NCI-H69 (cell line): ENCODE data around the gene SLC16A14.
"Not testable (repeated sequence)": the region's sequence is repeated elsewhere in the genome, so short reads cannot be mapped to it uniquely, and the experiment has no call there.

Experiments
- DNase-seq: peaks from one replicate; lab custom pipeline; 2025; lab: John Stamatoyannopoulos, UW

The SLC16A14 gene, protein sequence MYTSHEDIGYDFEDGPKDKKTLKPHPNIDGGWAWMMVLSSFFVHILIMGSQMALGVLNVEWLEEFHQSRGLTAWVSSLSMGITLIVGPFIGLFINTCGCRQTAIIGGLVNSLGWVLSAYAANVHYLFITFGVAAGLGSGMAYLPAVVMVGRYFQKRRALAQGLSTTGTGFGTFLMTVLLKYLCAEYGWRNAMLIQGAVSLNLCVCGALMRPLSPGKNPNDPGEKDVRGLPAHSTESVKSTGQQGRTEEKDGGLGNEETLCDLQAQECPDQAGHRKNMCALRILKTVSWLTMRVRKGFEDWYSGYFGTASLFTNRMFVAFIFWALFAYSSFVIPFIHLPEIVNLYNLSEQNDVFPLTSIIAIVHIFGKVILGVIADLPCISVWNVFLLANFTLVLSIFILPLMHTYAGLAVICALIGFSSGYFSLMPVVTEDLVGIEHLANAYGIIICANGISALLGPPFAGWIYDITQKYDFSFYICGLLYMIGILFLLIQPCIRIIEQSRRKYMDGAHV

DNA sequence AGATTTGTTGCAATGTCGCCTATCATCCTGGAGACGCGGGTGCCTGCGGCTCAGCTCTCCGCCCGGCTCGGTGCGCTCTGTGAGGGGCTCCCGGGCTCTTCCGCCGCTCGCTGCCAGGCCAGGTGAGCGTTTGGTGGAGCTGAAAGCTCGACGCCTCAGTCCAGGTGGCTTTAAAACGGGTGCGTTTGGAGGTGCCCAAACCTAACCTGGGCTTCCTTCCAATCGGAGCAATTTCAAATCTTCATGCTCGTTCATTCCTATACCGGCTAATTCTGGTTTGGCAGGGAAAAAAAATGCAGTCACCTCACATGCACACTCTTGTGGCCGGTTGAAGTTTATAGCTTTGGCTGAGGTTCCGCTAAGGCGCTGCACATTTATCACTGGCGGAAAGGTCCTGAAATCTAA, at the start of gene SLC16A14:
SLC16A14 (minus strand) TSS at position 274 of the 405 bp plus-strand sequence. CDS start 9,572 bp downstream, outside the sequence.
- DNase-seq, result peak; percentile 72

DNA sequence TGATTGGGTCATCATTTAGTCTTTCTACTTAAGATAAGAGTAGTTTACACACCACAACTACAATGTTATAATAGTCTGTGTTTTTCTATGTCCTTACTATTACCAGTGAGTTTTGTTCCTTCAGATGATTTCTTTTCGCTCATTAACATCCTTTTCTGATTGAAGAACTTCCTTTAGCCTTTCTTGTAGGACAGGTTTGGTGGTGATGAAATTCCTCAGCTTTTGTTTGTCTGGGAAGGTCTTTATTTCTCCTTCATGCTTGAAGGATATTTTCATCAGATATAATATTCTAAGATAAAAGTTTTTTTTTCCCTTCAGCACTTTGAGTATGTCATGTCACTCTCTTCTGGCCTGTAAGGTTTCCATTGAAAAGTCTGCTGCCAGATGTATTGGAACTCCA, 38.0 kb upstream of the SLC16A14 start:
- DNase-seq, result no peak

DNA sequence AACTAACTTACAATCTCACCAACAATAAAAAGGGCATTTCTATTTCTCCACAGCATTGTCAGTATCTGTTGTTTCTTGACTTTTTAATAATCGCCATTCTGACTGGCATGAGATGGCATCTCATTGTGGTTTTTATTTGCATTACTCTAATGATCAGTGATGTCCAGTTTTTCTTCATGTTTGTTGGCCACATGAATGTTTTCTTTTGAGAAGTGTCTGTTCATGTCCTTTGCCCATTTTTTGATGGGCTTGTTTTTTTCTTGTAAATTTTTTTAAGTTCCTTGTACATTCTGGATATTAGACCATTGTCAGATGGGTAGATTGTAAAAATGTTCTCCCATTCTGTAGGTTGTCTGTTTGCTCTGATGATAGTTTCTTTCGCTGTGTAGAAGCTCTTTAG, 33.2 kb upstream of the SLC16A14 start:
- DNase-seq, result not testable (repeated sequence)

DNA sequence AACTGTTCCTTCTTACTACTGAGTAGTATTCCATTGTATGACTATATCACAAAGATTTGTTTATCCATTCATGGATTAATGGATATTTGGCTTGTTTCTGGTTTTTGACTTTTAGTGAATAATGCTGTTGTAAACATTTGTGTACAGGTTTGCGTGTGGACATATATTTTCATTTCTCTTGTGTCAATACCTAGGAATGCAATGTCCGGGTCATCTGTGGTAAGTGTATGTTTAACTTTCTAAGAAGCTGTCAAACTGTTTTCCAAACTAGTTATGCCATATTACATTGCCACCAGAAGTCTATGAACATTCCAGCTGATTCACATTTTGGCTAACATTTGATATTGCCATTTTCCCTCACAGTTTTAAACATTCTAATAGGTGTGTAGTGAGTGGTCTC, 29.1 kb upstream of the SLC16A14 start:
- no peak for DNase-seq

DNA sequence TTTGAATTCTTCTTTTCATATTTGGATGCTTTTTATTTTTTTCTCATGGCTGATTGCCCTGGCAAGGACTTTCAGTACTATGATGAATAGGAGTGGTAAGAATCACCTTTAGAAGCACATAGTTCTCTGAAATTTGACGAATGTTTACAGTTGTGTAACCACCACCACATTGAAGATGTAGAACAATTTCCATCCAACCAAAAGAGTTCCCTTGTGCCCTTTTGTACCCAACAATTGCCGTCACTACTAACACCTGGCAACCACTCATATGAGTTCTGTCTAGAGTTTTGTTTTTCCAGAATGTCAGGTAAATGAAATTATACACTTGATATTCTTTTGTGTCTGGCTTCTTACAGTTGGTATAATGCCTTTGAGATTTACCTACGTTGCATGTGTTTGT, 28.7 kb upstream of the SLC16A14 start:
- no peak for DNase-seq

DNA sequence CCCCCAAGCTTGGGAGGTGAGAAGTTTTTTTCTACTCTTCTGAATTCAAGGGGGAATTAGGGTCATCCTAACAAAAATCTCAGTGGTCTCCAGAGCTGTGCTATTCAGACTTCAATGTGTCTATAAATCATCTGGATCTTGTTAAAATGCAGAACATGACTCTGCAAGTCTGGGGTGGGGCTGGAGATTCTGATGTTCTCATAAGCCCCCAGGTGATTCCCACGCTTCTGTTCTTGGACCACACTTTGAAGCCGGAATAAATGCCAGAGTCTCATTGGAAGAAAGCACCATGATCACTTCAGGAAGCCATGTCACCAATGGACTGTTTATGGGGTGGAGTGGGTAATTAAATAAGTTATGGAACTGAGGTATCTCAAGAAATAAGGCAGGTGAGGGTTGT, 22.2 kb upstream of the SLC16A14 start:
- no peak for DNase-seq

DNA sequence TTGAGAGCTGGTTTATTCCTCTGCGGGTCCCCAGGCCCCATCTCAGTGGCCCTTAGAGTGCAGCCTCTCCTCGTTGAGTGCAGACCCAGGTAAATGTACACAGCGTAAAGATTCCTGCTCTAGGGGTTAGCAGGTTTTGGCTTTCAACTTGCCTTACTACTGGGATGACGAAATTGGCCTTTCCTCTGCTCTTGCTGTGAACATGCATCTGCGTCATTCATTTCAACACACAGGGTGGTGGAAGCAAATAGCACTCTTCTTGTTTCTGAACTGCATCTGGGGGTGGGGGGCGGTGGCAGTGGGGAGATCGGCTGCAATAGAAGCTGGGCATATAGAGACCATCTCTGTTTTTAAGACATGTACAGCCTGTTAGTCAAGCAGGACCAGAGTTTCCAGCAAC, 16.5 kb upstream of the SLC16A14 start:
- peak; percentile 28 for DNase-seq

DNA sequence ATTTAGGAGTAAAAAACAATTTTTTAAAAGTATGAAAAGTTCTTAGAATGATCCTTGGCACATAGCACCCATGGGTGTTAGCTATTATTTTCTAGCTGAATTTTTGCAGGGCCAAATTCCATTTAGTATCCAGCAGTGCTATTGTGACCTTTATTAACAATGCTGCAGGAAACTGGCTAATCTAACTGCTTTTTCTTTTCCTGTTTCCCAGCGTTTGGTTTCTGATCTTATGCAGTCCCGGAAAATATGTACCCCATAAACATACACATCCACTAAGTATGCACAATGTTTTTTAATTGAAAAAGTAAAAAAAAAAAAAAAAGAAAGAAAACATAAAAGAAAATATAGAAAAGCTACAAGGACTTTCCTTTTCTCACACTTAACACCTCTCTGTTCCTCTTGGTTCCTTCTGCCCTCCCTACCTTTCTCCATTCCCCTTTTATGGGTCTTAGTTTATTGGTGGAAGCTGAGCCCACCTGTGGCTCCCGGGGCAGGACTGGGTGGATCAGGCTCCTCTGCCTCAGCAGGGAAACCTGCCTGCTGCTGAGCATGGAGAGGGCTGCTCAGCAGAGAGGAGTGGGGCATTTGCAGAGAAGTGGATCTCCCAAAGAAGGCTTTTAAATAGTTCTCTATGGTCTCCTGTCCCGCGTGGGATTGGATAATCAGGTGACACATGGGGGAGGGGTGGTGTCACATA, 9.3 kb upstream of the SLC16A14 start:
- peak; percentile 42 for DNase-seq

DNA sequence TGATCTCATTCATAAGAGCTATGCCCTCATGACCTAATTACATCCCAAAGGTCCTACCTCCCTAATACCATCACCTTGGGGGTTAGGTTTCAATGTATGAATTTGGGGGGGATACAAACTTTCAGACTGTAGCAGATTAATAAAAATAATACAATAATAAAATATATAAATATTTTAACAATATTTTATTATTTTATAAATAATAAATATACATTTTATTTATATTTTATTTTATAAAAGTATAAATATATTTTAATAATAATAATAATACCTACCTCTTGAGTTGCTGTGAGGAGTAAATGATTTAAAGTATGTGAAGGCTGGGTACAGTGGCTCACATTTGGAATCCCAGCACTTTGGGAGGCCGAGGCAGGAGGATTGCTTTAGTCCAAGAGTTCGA, 8.1 kb upstream of the SLC16A14 start:
- no peak for DNase-seq

DNA sequence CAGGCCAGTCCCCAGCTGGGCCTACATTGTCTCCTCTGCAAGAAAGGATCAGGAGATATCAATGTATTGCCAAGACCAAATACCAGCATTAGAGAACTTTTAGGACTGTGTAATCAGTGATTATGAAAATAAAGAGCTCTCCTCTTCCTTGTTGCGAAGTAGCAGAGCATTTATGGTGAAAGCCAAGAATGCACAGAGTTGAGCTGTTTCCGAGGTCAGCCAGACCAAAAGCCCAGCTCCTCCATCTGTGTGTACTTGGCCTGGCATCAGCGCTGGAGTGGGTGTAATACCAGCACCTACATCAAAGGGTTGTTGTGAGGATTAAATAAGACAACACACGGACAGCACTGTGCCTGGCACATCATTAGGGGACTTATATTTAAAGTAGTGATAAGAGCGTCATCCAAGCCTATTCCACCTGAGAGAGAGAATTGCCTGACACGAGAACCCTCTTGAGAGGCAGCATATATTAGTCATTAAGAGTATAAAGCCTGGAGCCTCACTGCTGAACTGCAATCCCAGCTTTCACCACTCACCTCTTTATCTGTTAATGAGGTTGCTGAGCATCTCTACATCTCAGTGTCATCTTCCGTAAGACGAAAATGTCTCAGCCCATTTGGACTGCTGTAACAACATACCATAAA, 7.4 kb upstream of the SLC16A14 start:
- DNase-seq, result no peak

DNA sequence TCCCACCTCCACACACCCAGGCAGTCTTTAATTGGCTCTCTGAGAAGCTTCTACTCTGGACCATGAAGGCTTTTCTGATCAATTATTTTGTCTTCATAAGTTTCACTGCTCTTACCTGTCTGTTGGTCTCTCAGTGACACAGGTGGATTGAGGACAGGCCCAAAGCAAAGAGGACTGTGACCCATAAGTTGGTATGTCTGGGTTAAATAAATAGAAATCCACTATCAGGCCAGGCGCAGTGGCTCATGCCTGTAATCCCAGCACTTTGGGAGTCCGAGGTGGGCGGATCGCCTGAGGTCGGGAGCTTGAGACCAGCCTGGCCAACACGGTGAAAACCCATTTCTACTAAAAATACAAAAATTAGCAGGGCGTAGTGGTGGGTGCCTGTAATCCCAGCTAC, 2.7 kb upstream of the SLC16A14 start:
- no peak for DNase-seq

DNA sequence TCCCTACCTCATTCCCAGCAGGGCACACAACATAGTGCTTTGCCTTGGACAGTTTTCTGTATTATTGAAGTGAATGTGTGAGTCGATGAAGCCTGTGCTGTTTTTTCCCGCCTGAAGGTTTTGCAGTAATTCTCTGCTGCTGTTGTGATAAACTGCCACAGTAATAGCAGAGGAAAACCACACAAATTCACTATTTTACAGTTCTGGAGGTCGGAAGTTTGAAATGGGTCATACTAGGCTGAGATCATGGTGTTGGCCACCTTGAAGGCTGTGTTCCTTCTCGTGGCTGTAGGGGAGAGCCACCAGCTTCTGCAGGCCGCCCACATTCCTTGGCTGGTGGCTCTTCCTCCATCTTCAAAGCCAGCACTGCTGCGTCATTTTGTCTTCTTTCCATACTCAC, 678 bp upstream of the SLC16A14 start:
- no peak for DNase-seq

DNA sequence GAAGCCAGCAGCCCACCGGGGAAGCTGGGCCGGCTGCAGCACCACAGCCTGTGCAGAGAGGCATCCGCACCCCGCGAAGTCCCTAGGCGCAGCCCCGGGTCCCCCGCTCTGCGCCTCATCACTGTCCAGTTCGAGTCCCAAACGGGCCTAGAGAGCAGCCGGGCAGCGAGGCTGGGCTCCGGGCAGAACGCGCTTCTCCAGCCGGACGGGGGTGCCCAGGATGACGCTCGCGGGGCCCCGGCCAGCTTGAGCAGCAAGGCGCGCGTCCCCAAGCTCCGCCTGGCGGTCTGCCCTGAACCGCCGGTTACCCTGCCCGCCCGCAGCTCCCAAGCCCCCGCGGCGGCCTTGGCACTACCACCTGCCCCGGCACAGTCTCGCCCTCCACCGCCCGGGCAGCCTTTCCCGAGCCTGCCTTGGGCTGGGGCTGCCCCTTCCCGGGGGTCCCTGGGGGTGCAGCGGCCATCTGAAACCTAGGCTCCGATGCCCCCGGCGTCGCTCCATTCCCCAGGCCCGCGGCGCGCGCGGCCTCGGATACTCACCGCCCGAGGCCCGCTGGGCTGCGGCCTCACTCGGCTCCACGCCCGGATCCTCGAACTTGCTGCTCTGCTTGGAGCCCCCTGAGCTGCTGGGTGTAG, 591 bp downstream of the SLC16A14 start:
- peak; percentile 71 for DNase-seq

DNA sequence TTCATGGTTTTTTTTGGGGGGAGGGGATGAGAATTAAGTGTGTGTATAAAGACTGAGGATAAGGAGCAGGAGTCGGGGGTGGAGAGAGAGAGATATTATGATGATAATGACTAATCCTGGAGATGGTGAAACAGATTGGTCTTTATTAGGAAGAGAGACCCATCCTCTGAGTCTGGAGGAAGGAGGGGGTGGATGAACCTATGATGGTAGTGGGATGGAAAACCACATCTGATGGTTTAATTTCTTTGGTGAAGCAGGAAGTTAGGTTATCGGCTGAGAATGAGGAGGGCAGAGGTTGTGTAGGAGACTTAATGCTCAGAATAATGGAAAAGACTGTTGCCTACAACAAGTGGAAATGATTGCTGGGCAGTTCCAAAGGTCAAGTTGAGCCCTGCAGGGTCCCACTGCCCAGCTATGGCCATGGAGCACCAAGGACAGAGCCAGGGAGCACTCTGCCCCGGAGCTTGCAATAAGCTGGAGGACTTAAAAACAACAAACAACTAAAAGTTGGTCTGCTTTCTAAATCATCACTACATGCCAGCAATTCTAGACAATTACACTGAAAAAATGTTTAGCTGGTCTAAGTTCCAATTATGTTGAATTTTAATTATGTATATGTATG, 7.9 kb downstream of the SLC16A14 start:
- no peak for DNase-seq

DNA sequence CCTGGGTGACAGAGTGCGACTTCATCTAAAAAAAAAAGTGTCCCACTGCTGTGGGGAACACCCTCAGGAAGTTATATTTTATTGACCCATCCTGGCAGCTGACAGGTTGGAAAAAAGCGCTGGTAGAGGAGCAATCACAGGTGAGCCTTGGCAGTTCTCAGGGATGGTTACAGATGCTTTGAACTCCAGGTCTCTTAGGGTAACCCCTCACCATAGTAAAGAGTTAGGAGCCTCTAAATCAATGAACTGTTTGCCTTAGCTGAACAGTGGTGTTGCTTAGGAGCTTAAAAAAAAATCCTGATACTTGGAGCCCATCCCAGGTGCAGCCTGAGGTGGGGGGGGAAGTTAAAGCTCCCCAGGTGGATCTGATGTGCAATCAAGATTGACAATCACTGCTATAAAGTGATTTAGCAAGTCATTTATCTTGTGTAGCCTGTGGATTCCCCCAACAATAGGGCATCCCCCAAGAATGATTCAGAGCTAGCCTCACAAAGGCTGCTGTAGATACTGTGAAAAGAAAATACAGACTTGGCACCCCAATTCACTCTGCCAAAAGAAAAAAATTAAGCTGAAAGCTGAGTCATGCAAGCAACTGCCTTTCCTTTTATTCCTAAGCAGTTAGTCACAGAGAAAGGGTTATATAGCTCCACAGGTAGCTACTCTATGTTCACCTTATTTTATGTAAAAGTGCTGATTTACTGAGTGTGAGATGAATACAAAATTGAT, 14.8 kb downstream of the SLC16A14 start:
- DNase-seq, result peak; percentile 44

DNA sequence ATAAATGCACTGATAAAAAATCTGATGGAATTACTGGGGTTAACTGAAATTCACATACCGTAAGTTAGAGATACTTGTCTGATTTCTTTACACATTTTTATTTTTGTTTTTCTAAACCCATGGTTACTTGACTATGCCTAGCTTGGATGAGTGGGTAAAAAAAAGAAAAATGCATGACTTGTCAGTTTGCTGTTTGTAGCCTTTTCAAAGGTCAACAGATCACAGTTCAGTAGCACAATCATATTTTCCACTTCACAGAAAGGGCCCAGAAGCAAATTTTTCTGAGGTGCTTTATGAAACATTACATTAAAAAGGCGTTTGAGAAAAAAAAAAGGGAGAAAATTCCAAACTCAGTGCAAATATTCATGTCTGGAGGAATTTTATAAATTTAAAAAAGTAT, 16.4 kb downstream of the SLC16A14 start:
- DNase-seq, result no peak

DNA sequence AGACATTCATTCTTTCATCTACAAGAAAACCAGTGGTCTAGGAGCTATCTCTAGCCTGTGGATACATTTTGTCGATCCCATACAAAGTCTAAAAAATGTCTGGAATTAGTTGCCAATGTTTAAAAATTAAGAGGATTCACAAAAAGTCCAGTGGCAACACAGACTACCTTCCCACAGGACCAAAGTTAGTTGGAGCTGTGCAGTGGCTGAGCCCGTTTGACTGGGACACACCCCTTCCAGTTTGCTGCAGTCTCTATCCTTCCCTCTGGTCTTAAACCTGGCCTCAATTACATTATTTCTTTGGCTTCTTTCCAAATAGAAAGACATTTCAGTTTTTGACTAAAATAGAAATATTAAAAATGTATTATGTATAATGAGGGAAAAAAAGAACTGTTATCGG, 18.6 kb downstream of the SLC16A14 start:
- no peak for DNase-seq

DNA sequence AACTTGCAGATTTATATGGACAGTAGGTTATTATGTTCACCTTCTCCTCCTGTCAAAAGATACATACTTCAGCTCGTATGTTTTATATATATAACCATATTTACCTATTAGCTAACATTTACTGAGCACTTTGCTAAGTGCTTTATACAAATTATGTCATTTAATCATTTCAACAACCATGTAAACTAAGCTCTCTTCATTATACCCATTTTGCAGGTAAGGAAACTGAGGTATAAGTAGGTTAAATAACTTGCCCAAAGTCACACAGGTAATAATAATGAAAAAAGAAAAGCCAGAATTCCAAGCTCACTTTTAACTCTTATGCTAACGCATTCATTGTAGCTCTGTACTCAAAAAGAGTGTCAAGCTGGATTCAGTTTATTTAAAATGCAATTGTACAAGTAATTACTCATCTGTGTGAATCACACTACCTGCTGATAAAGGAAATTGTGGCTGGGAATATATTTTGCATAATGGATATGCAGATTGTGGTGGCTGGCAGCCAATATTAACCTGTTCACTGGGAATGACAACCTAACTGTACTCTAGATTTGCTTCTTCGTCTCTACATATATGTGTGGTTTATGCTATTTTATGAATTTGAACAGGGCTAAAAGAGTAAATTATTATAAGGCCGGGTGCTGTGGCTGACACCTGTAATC, 20.6 kb downstream of the SLC16A14 start:
- DNase-seq, result peak; percentile 4

DNA sequence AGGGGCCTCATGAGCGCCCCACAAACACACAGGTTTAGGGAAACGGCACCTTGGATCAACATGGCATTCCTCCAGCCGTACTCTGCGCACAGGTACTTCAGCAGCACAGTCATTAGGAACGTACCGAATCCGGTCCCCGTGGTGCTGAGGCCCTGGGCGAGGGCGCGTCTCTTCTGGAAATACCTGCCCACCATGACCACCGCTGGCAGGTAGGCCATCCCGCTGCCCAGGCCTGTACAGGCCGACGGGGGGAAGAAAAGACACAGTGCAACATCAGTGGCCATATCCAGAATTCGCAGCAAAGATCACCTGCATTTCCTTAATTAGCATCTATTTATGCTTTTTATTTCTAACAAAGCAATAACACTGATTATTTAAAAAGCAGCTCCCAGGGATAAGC, 22.2 kb downstream of the SLC16A14 start:
- DNase-seq, result no peak

DNA sequence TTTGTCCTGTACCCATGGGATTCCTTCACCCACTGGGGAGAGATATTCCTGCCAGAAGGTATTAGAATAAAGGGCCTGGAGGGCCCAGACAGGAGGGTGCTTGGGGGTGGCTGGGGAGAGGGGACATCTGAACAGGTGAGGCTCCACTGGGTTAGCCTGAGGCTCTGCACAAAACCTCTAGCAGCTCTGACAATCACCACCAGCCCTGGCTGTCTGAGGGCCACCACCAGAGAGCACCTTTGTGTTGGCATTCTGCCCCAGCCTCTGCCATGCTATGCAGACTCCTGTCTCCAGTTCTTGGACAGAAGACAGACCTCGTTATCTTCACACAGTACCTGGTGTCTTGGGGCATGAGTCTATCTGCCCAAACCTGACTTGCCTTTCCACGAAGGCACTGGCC, 25.3 kb downstream of the SLC16A14 start:
- DNase-seq, result no peak

DNA sequence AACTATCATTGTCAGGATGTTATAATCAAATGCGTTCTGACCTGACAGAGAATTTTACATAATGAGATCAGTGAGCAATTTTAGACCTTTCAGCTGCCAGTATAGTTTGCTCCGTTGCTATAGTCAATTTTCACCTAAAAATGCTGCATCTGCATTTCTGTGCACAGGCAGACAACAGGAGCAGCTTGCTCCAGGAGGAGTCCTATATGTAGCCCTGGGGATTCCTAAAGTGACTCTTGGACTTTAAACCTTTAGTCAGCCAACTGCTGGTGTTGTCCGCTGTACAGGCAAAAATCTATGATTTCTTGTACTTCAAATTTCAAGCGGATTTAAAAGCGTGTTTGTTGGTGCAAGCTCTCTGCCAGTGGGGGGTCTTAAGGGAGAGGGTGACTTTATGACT, 25.7 kb downstream of the SLC16A14 start:
- no peak for DNase-seq
